ENCODE data around the gene CSMD2.
"Not testable (repeated sequence)": the region's sequence is repeated elsewhere in the genome, so short reads cannot be mapped to it uniquely, and the experiment has no call there.

CSMD2 gene

DNA sequence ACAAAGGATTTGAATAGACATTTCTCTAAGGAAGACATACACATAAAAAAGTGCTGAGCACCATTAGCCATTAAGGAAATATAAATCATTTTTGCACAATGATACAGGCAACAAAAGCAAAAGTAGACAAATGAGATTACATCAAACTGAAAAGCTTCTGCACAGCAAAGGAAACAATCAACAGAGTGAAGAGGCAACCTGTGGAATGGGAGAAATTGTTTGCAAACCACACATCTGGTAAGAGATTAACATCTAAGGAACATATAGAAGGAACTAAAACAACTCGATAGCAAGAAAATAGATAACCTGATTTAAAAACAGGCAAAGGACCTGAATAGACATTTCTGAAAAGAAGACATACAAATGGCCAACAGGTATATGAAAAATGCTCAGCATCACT lies 635.1 kb downstream of the CSMD2 start:
- no peak for DNase-seq
- H3K27me3 Mint-ChIP-seq: peaks cover 20 to 64% of the 10 kb centered on the region in 2 donors
- no peak for ATAC-seq (replicated peaks)
- H3K9me3 Mint-ChIP-seq: no peaks in the 10 kb centered on the region
- no peaks in the 10 kb centered on the region for H3K4me1 Mint-ChIP-seq (ENCODE audit: low read depth in 2 of 2)
- no peak overlapping the region for H3K4me3 Mint-ChIP-seq
- no peaks in the 10 kb centered on the region for H3K36me3 Mint-ChIP-seq (ENCODE audit: insufficient read depth)
- H3K27ac Mint-ChIP-seq: no peak overlapping the region

GRCh38 chr1:33527934-33528333 lies 637.1 kb downstream of the CSMD2 start:
- peaks cover under 1% of the 10 kb centered on the region for H3K36me3 Mint-ChIP-seq (ENCODE audit: insufficient read depth)
- H3K27me3 Mint-ChIP-seq: peaks cover 28 to 68% of the 10 kb centered on the region in 2 donors
- H3K9me3 Mint-ChIP-seq: no peaks in the 10 kb centered on the region
- no peak overlapping the region for H3K4me3 Mint-ChIP-seq
- ATAC-seq (replicated peaks) (no peak), DNase-seq (no peak)
- no peak overlapping the region for H3K27ac Mint-ChIP-seq
- no peaks in the 10 kb centered on the region for H3K4me1 Mint-ChIP-seq (ENCODE audit: low read depth in 2 of 2)

DNA sequence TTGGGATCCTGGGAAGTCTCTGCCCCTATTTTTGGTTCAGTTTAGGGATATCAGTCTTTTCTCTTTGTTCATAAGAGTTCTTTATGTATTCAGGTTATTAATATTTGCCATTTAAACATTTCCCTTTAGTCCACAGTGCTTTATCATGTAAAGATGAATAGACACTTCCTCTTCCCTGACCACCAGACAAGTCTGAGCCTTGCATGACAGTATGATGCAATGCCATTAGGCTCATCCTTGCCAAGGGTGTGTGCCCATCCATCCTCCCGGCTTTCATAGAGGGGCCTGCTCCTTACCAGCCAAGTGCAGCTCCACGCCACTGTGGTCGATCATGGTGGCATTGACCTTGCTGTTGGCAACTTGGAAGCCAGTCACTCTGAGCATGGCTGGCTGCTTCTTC lies 640.4 kb downstream of the CSMD2 start:
- Mint-ChIP-seq H3K9me3 (no peaks in the 10 kb centered on the region), H3K4me3 (no peak overlapping the region), H3K27me3 (peaks cover 39 to 92% of the 10 kb centered on the region in 2 donors), H3K27ac (no peak overlapping the region), H3K4me1 (ENCODE audit: low read depth in 2 of 2) (no peaks in the 10 kb centered on the region), H3K36me3 (ENCODE audit: insufficient read depth) (peaks cover 2% of the 10 kb centered on the region)
- DNase-seq (no peak), ATAC-seq (replicated peaks) (no peak)

GRCh38 chr1:33519240-33519884 lies 645.7 kb downstream of the CSMD2 start:
- Mint-ChIP-seq H3K9me3 (no peaks in the 10 kb centered on the region), H3K36me3 (ENCODE audit: insufficient read depth) (peaks cover 2% of the 10 kb centered on the region), H3K27ac (no peak overlapping the region), H3K27me3 (peaks cover 50 to 93% of the 10 kb centered on the region in 2 donors), H3K4me3 (no peak overlapping the region), H3K4me1 (ENCODE audit: low read depth in 2 of 2) (no peaks in the 10 kb centered on the region)
- DNase-seq (no peak), ATAC-seq (replicated peaks) (no peak)

DNA sequence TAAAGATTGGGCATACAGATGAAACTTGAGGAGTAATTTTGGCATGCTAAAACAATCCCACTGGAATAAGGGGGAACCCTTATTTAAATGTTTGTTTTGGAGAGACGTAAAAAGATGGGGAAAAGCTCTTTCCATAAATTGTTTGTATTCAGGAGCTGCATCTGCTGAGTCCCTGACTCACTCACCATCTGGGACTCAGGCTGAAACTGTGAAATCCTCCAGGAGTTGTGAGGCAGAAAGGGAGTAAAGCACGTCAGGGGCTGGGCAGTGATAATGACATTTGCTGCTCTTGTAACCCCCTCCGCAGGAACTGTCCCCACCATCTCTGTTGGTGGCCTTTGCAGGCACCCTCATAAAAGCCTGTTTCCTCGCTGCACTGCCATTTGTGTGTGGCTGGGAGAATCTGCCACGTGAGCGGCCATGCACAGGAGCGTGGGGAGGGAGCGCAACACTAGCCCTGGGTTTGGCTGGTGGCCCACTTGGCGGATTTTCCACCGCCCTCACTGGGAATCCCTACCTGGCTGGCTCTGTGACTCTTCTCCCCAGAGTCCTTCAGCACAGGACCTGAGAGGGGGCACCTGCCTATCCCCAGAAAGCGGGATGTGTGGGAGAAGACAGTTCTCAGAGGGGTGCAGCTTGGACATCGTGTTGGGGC lies 647.3 kb downstream of the CSMD2 start:
- Mint-ChIP-seq H3K4me1 (ENCODE audit: low read depth in 2 of 2) (no peaks in the 10 kb centered on the region), H3K27ac (no peak overlapping the region), H3K9me3 (no peaks in the 10 kb centered on the region), H3K4me3 (no peak overlapping the region), H3K27me3 (peaks cover 40 to 80% of the 10 kb centered on the region in 2 donors), H3K36me3 (ENCODE audit: insufficient read depth) (peaks cover under 1% of the 10 kb centered on the region)
- no peak for DNase-seq
- ATAC-seq (replicated peaks): no peak

DNA sequence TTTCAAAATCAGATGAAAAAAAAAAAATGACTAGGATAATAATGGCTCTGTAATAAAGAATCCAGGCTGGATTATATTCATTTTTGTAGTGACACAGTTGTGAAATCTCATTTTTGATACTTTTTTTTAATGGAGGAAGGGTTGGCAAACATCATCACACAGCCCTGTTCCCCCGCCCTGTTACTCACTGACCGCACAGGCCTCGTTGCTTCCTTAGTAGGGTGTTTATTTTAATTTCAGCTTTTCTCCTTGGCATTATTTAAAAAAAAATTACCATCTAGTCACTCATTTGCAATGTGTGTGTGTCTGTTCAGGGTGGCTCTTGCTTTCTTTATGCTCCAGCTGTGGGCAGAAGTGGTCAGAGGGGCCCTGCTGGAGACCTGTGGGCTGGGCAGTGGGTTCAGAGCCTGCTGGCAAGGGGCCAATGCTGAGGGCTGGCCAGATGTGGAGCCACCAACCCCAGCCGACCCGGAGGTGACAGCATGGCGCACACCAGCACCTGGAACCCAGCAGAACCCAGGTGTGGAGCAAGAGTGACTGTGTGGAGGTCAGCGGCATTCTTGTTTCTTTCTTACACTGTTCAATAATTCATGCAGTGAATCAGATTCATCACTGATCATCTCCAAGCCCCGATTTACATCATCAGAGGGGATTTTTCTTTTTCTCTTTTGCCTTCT lies 648.0 kb downstream of the CSMD2 start:
- H3K27ac Mint-ChIP-seq: no peak overlapping the region

DNA sequence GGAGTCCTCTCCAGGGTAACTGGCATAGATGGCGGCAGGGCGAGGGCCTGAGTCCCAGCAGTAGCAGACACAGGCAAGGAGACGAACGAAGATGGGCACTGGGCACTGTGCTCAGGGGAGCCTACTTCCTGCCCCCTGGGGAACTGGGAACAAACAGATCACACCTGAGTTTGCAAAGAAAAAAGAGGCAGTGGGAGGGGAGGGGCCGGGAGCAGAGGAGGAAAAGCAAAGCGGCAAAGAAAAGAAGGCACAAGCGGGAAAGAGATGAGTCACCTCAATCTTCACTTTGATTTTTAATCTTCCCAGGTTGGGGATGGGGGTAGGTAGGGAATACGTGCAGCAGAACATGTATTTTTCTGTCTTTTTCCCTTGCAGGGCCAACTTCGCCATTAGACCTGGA lies 648.6 kb downstream of the CSMD2 start:
- DNase-seq (no peak), ATAC-seq (replicated peaks) (no peak)
- H3K27ac Mint-ChIP-seq: no peak overlapping the region
- H3K9me3 Mint-ChIP-seq: no peaks in the 10 kb centered on the region
- peaks cover 33 to 67% of the 10 kb centered on the region in 2 donors for H3K27me3 Mint-ChIP-seq
- H3K36me3 Mint-ChIP-seq (ENCODE audit: insufficient read depth): no peaks in the 10 kb centered on the region
- H3K4me3 Mint-ChIP-seq: no peak overlapping the region
- no peaks in the 10 kb centered on the region for H3K4me1 Mint-ChIP-seq (ENCODE audit: low read depth in 2 of 2)

More for the DNA sequence above, 648.0 kb downstream of the CSMD2 start:
- no peak for ATAC-seq (replicated peaks)
- no peak for DNase-seq
- no peaks in the 10 kb centered on the region for H3K36me3 Mint-ChIP-seq (ENCODE audit: insufficient read depth)
- H3K4me1 Mint-ChIP-seq (ENCODE audit: low read depth in 2 of 2): no peaks in the 10 kb centered on the region
- peaks cover 33 to 73% of the 10 kb centered on the region in 2 donors for H3K27me3 Mint-ChIP-seq
- H3K9me3 Mint-ChIP-seq: no peaks in the 10 kb centered on the region
- no peak overlapping the region for H3K4me3 Mint-ChIP-seq

GRCh38 chr1:33515607-33516006 lies 649.4 kb downstream of the CSMD2 start:
- Mint-ChIP-seq H3K27ac (no peak overlapping the region), H3K36me3 (ENCODE audit: insufficient read depth) (no peaks in the 10 kb centered on the region), H3K27me3 (peaks cover 34 to 64% of the 10 kb centered on the region in 2 donors), H3K4me3 (no peak overlapping the region), H3K4me1 (ENCODE audit: low read depth in 2 of 2) (no peaks in the 10 kb centered on the region), H3K9me3 (no peaks in the 10 kb centered on the region)
- no peak for DNase-seq
- ATAC-seq (replicated peaks): no peak

GRCh38 chr1:33515112-33515511 lies 649.9 kb downstream of the CSMD2 start:
- peaks cover 39 to 63% of the 10 kb centered on the region in 2 donors for H3K27me3 Mint-ChIP-seq
- H3K27ac Mint-ChIP-seq: no peak overlapping the region
- ATAC-seq (replicated peaks) (no peak), DNase-seq (no peak)
- no peaks in the 10 kb centered on the region for H3K4me1 Mint-ChIP-seq (ENCODE audit: low read depth in 2 of 2)
- H3K9me3 Mint-ChIP-seq: no peaks in the 10 kb centered on the region
- H3K36me3 Mint-ChIP-seq (ENCODE audit: insufficient read depth): no peaks in the 10 kb centered on the region
- no peak overlapping the region for H3K4me3 Mint-ChIP-seq

DNA sequence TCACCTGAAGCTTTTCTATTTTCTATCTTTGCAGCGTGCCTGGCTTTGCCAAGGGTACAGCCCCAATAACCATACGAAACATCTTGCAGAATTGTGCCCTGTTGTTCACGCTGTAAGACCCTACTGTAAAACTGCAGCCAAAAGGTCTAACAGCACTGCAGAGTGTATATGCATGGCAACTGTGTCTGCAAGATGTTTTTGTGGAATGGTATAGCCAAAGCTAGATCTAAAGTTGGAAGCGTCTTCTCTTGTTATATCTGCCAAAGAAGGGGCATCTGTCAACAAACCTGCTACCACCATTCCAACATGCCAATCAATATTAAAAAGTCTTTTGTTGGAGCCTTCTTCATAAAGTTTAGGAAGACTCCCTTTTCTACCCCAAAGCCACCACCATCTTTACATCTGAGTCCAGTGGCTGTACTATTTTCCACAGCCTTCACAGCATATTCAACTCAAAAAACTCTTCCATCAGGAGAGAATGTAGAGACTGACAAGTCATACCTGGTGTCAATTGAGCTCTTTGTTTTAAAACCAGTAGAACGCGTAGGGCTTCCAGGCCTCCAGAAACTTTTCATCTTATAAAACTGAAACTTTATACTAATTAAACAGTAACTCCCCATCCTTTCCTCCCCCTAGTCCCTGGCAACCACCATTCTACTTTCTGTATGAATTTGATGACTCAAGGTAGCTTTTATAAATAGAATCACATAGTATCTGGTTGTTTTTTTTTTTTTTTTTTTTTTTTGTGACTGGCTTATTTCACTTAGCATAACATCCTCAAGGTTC lies 652.6 kb downstream of the CSMD2 start:
- H3K27me3 Mint-ChIP-seq: peaks cover 23 to 42% of the 10 kb centered on the region in 2 donors
- no peaks in the 10 kb centered on the region for H3K4me1 Mint-ChIP-seq (ENCODE audit: low read depth in 2 of 2)
- no peak for ATAC-seq (replicated peaks)
- no peaks in the 10 kb centered on the region for H3K9me3 Mint-ChIP-seq
- no peak overlapping the region for H3K4me3 Mint-ChIP-seq
- no peaks in the 10 kb centered on the region for H3K36me3 Mint-ChIP-seq (ENCODE audit: insufficient read depth)
- DNase-seq: no peak
- H3K27ac Mint-ChIP-seq: no peak overlapping the region

DNA sequence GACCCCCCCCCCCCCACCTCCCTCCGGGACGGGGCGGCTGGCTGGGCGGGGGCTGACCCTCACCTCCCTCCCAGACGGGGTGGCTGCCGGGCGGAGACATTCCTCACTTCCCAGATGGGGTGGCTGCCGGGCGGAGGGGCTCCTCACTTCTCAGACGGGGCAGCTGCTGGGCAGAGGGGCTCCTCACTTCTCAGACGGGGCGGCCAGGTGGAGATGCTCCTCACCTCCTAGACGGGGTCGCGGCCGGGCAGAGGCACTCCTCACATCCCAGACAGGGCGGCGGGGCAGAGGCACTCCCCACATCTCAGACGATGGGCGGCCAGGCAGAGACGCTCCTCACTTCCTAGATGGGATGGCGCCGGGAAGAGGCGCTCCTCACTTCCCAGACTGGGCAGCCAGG lies 655.8 kb downstream of the CSMD2 start:
- H3K27me3 Mint-ChIP-seq: peaks cover 7 to 10% of the 10 kb centered on the region in 2 donors
- not testable (repeated sequence) for H3K9me3 Mint-ChIP-seq

GRCh38 chr1:33508151-33508550 lies 656.9 kb downstream of the CSMD2 start:
- DNase-seq: no peak
- H3K27ac Mint-ChIP-seq: no peak overlapping the region
- H3K27me3 Mint-ChIP-seq: peaks cover 7 to 9% of the 10 kb centered on the region in 2 donors
- H3K36me3 Mint-ChIP-seq (ENCODE audit: insufficient read depth): no peaks in the 10 kb centered on the region
- no peaks in the 10 kb centered on the region for H3K4me1 Mint-ChIP-seq (ENCODE audit: low read depth in 2 of 2)
- H3K9me3 Mint-ChIP-seq: no peaks in the 10 kb centered on the region
- ATAC-seq (replicated peaks): no peak
- H3K4me3 Mint-ChIP-seq: no peak overlapping the region

More for the DNA sequence above, 655.8 kb downstream of the CSMD2 start:
- H3K4me3 Mint-ChIP-seq; DNase-seq; H3K27ac Mint-ChIP-seq; ATAC-seq (replicated peaks); H3K4me1 Mint-ChIP-seq (ENCODE audit: low read depth in 2 of 2); H3K36me3 Mint-ChIP-seq (ENCODE audit: insufficient read depth): not testable (repeated sequence)

DNA sequence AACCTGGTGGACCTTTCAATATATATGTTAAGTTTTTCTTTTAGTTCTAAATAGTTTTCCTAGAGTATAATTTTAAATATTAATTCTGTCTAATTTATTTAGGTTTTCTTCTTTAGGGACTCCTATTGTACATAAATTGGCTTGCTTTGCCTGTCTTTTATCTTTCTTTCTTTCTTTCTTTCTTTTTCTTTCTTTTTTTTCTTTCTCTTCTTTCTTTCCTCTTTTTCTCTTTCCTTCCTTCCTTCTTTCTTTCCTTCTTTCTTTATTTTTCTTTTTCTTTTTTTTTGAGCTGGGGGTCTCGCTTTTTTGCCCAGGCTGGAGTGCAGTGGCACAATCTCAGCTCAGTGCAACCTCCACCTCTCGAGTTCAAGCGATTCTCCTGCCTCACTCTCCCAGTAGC lies 657.4 kb downstream of the CSMD2 start:
- ATAC-seq (replicated peaks) (no peak), DNase-seq (no peak)
- Mint-ChIP-seq H3K36me3 (ENCODE audit: insufficient read depth) (no peaks in the 10 kb centered on the region), H3K4me1 (ENCODE audit: low read depth in 2 of 2) (no peaks in the 10 kb centered on the region), H3K27ac (no peak overlapping the region), H3K27me3 (peaks cover 7 to 9% of the 10 kb centered on the region in 2 donors), H3K4me3 (no peak overlapping the region), H3K9me3 (no peaks in the 10 kb centered on the region)

Data from effector memory CD8-positive, alpha-beta T cell (primary cell).